ENCODE results near the gene IL15. TPM values are rescaled to one million over a fixed set of nuclear protein-coding genes. Genes with fewer than 3 reads are reported as not detected.

The IL15 gene
- total and polyA plus RNA-seq, 4 donors: 10.3 to 19.7 (median 13.2) TPM

- no peak for DNase-seq
- intact Hi-C loops (cut with DNase I): no loop called here
- ATAC-seq (ENCODE audit: low FRiP score): no peak
- no peaks in the 10 kb centered on the region for H3K36me3 ChIP-seq (ENCODE audit: control insufficient read depth in 1 of 2, insufficient read depth in 2 of 2, low read length in 1 of 2)
- H3K9me3 ChIP-seq (ENCODE audit: control insufficient read depth, low read length): no peaks in the 10 kb centered on the region
- H3K4me3 ChIP-seq (ENCODE audit: low read length in 2 of 2): no peak overlapping the region
- 81 to 85% methylated on average over 2 of the region's 2 CpGs for WGBS, 2 donors
- no peaks in the 10 kb centered on the region for H3K27me3 ChIP-seq (ENCODE audit: control insufficient read depth in 1 of 2, insufficient read depth in 2 of 2, low read length in 1 of 2)
- no peak overlapping the region for H3K27ac ChIP-seq (ENCODE audit: low read depth in 1 of 2, low read length in 2 of 2)
- no peaks in the 10 kb centered on the region for H3K4me1 ChIP-seq (ENCODE audit: control insufficient read depth in 1 of 2, insufficient read depth in 2 of 2, low read length in 2 of 2)
Measured at GRCh38 chr4:141757287-141757686, 120.9 kb downstream of the IL15 start.

GRCh38 chr4:141759796-141760425, 123.5 kb downstream of the IL15 start:
- ATAC-seq (ENCODE audit: low FRiP score): no peak
- Histone ChIP-seq H3K4me3 (ENCODE audit: low read length in 2 of 2) (no peak overlapping the region), H3K4me1 (ENCODE audit: control insufficient read depth in 1 of 2, insufficient read depth in 2 of 2, low read length in 2 of 2) (no peaks in the 10 kb centered on the region), H3K9me3 (ENCODE audit: control insufficient read depth, low read length) (no peaks in the 10 kb centered on the region), H3K36me3 (ENCODE audit: control insufficient read depth in 1 of 2, insufficient read depth in 2 of 2, low read length in 1 of 2) (no peaks in the 10 kb centered on the region), H3K27me3 (ENCODE audit: control insufficient read depth in 1 of 2, insufficient read depth in 2 of 2, low read length in 1 of 2) (no peaks in the 10 kb centered on the region), H3K27ac (ENCODE audit: low read depth in 1 of 2, low read length in 2 of 2) (no peak overlapping the region)
- intact Hi-C loops (cut with DNase I): no loop called here
- DNase-seq: no peak
- 32 to 37% methylated on average over 1 of the region's 1 CpG for WGBS, 2 donors

GRCh38 chr4:141761926-141762325, 125.5 kb downstream of the IL15 start:
- Histone ChIP-seq H3K4me3 (ENCODE audit: low read length in 2 of 2) (no peak overlapping the region), H3K9me3 (ENCODE audit: control insufficient read depth, low read length) (no peaks in the 10 kb centered on the region), H3K27ac (ENCODE audit: low read depth in 1 of 2, low read length in 2 of 2) (no peak overlapping the region), H3K4me1 (ENCODE audit: control insufficient read depth in 1 of 2, insufficient read depth in 2 of 2, low read length in 2 of 2) (no peaks in the 10 kb centered on the region), H3K36me3 (ENCODE audit: control insufficient read depth in 1 of 2, insufficient read depth in 2 of 2, low read length in 1 of 2) (no peaks in the 10 kb centered on the region), H3K27me3 (ENCODE audit: control insufficient read depth in 1 of 2, insufficient read depth in 2 of 2, low read length in 1 of 2) (no peaks in the 10 kb centered on the region)
- WGBS, 2 donors: 83 to 85% methylated on average over 2 of the region's 2 CpGs
- ATAC-seq (ENCODE audit: low FRiP score) (no peak), DNase-seq (no peak)
- intact Hi-C loops (cut with DNase I): no loop called here

- Histone ChIP-seq H3K36me3 (ENCODE audit: control insufficient read depth in 1 of 2, insufficient read depth in 2 of 2, low read length in 1 of 2) (no peaks in the 10 kb centered on the region), H3K9me3 (ENCODE audit: control insufficient read depth, low read length) (no peaks in the 10 kb centered on the region), H3K4me1 (ENCODE audit: control insufficient read depth in 1 of 2, insufficient read depth in 2 of 2, low read length in 2 of 2) (no peaks in the 10 kb centered on the region), H3K4me3 (ENCODE audit: low read length in 2 of 2) (no peak overlapping the region), H3K27ac (ENCODE audit: low read depth in 1 of 2, low read length in 2 of 2) (no peak overlapping the region), H3K27me3 (ENCODE audit: control insufficient read depth in 1 of 2, insufficient read depth in 2 of 2, low read length in 1 of 2) (no peaks in the 10 kb centered on the region)
- WGBS, 2 donors: 87 to 90% methylated on average over 2 of the region's 2 CpGs
- intact Hi-C loops (cut with DNase I): no loop called here
- ATAC-seq (ENCODE audit: low FRiP score) (no peak), DNase-seq (no peak)
Measured at GRCh38 chr4:141763374-141763773, 127.0 kb downstream of the IL15 start.

- Histone ChIP-seq H3K27ac (ENCODE audit: low read depth in 1 of 2, low read length in 2 of 2) (no peak overlapping the region), H3K4me3 (ENCODE audit: low read length in 2 of 2) (no peak overlapping the region), H3K36me3 (ENCODE audit: control insufficient read depth in 1 of 2, insufficient read depth in 2 of 2, low read length in 1 of 2) (no peaks in the 10 kb centered on the region), H3K4me1 (ENCODE audit: control insufficient read depth in 1 of 2, insufficient read depth in 2 of 2, low read length in 2 of 2) (no peaks in the 10 kb centered on the region), H3K9me3 (ENCODE audit: control insufficient read depth, low read length) (no peaks in the 10 kb centered on the region), H3K27me3 (ENCODE audit: control insufficient read depth in 1 of 2, insufficient read depth in 2 of 2, low read length in 1 of 2) (no peaks in the 10 kb centered on the region)
- WGBS, 2 donors: 42 to 47% methylated on average over 4 of the region's 4 CpGs
- no peak for DNase-seq
- no peak for ATAC-seq (ENCODE audit: low FRiP score)
- intact Hi-C loops (cut with DNase I): no loop called here
Measured at GRCh38 chr4:141768954-141769353, 132.6 kb downstream of the IL15 start.

GRCh38 chr4:141771889-141772830, 135.8 kb downstream of the IL15 start:
- no peak for DNase-seq
- Histone ChIP-seq H3K27me3 (ENCODE audit: control insufficient read depth in 1 of 2, insufficient read depth in 2 of 2, low read length in 1 of 2) (no peaks in the 10 kb centered on the region), H3K27ac (ENCODE audit: low read depth in 1 of 2, low read length in 2 of 2) (no peak overlapping the region), H3K36me3 (ENCODE audit: control insufficient read depth in 1 of 2, insufficient read depth in 2 of 2, low read length in 1 of 2) (no peaks in the 10 kb centered on the region), H3K4me3 (ENCODE audit: low read length in 2 of 2) (no peak overlapping the region), H3K4me1 (ENCODE audit: control insufficient read depth in 1 of 2, insufficient read depth in 2 of 2, low read length in 2 of 2) (no peaks in the 10 kb centered on the region), H3K9me3 (ENCODE audit: control insufficient read depth, low read length) (no peaks in the 10 kb centered on the region)
- 46 to 56% methylated on average over 10 of the region's 10 CpGs for WGBS, 2 donors
- intact Hi-C loops (cut with DNase I): no loop called here
- no peak for ATAC-seq (ENCODE audit: low FRiP score)

GRCh38 chr4:141772838-141773237, 136.5 kb downstream of the IL15 start:
- WGBS, 2 donors: 98 to 100% methylated on average over 2 of the region's 2 CpGs
- no peak overlapping the region for H3K27ac ChIP-seq (ENCODE audit: low read depth in 1 of 2, low read length in 2 of 2)
- H3K27me3 ChIP-seq (ENCODE audit: control insufficient read depth in 1 of 2, insufficient read depth in 2 of 2, low read length in 1 of 2): no peaks in the 10 kb centered on the region
- intact Hi-C loops (cut with DNase I): no loop called here
- DNase-seq (no peak), ATAC-seq (ENCODE audit: low FRiP score) (no peak)
- no peak overlapping the region for H3K4me3 ChIP-seq (ENCODE audit: low read length in 2 of 2)
- H3K4me1 ChIP-seq (ENCODE audit: control insufficient read depth in 1 of 2, insufficient read depth in 2 of 2, low read length in 2 of 2): no peaks in the 10 kb centered on the region
- no peaks in the 10 kb centered on the region for H3K36me3 ChIP-seq (ENCODE audit: control insufficient read depth in 1 of 2, insufficient read depth in 2 of 2, low read length in 1 of 2)
- H3K9me3 ChIP-seq (ENCODE audit: control insufficient read depth, low read length): no peaks in the 10 kb centered on the region

- H3K9me3 ChIP-seq (ENCODE audit: control insufficient read depth, low read length): peaks cover 2% of the 10 kb centered on the region
- DNase-seq (no peak), ATAC-seq (ENCODE audit: low FRiP score) (no peak)
- H3K27ac ChIP-seq (ENCODE audit: low read depth in 1 of 2, low read length in 2 of 2): no peak overlapping the region
- H3K27me3 ChIP-seq (ENCODE audit: control insufficient read depth in 1 of 2, insufficient read depth in 2 of 2, low read length in 1 of 2): no peaks in the 10 kb centered on the region
- H3K36me3 ChIP-seq (ENCODE audit: control insufficient read depth in 1 of 2, insufficient read depth in 2 of 2, low read length in 1 of 2): no peaks in the 10 kb centered on the region
- no peaks in the 10 kb centered on the region for H3K4me1 ChIP-seq (ENCODE audit: control insufficient read depth in 1 of 2, insufficient read depth in 2 of 2, low read length in 2 of 2)
- intact Hi-C loops (cut with DNase I): no loop called here
- no peak overlapping the region for H3K4me3 ChIP-seq (ENCODE audit: low read length in 2 of 2)
Measured at GRCh38 chr4:141782205-141782604, 145.8 kb downstream of the IL15 start.

All from aorta (tissue), 5 donors.